GM19351 (cell line): Measurements from ENCODE around the gene TMEM123.
A peak's percentile ranks its signal among the peaks of the same experiment; 100 is the strongest.

Source experiments
- ATAC-seq: cut with Tn5 transposase; IDR thresholded peaks from one replicate; pipeline ENCODE4 v1.9.1; 2021; ENCODE audit warnings: mild to moderate bottlenecking, moderate library complexity; ENCODE audit not compliant: unreplicated experiment

Gene TMEM123

DNA sequence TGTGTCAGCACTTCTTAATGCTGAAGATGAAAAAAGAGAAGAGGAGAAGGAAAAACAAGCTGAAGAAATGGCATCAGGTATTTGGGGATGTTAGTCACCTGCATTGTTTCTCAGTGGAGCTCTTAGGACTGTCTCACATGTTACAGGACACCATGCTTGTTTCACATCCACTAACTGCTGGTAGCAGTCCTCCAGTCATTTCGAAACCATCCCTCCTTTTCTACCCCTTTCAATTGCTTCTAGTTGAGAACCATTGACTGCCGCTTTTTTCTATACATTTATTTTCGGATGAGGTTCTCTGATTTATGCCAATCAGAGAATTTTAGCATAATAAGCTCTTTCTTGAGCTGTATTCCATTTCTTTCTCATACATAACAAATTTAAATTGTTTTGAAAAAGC is 84.1 kb downstream of the TMEM123 start:
- ATAC-seq, result peak; percentile 100

- ATAC-seq, result no peak
Observed at GRCh38 chr11:102367364-102367763, 85.2 kb downstream of the TMEM123 start.

DNA sequence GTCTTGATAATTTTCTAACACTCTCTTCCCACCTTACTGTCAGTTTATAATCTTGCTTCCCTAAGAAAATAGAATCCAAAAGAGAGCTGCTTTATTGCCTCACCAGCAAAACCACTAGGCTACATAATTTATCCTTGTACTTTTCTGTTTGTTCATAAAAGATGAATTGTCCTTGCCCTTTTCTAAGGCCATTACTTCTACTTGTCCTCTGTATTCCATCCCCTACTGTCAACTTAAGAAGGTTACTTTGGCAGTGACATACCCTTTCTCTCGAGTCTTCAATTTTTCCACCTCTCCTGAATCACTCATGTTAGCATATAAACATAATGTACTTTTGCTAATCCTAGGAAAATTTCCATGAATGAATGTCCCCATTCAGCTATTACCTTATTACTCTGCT is 87.6 kb downstream of the TMEM123 start:
- no peak for ATAC-seq

DNA sequence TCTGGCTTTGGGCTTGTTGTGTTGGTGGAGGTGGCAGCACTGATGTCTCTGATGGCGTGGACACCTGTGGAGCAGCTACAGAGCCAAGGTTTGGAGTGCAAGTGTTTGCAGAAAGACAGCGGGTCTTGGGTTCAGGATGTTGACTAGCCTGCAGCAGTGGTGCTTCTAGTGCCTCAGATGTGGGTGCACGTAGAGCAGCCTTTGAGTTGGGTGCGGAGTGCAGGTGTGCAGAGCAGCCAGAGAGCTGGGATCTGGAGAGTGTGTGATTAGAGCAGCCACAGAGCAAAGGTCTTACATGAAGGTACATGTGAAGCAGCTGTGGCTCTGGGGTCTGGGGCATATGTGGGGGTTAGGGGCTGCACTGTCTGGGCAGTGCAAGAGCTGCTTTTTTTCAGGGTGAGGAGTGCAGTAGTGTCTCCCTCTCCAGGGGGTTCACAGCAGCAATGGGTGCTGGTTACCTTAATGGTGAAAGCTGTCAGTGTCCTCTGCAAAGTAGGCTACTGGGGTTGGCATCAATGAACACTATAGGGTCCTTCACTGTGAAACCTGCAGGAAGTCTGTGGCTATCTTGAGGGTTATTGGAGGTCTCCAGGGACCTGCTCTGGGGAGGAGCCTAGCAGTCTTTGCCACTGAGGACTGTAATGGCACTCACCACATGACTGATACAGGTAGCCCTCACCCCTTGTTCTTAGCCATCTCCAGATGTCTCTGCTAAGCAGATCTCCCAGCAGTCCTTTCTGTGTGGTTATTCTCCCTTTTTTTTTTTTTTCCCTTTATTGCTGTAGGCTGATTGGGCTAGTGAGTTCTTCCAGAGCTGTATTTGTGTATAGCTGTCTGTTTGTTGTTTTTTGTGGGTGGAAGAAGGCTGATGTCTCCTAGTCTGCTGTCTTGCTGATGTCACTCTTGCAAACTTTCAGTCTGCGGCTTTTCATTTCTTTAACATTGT is 91.2 kb downstream of the TMEM123 start:
- peak; percentile 75 for ATAC-seq

- ATAC-seq, result no peak
Observed at GRCh38 chr11:102360681-102361080, 91.9 kb downstream of the TMEM123 start.

- ATAC-seq, result no peak
Observed at GRCh38 chr11:102359372-102359771, 93.2 kb downstream of the TMEM123 start.

DNA sequence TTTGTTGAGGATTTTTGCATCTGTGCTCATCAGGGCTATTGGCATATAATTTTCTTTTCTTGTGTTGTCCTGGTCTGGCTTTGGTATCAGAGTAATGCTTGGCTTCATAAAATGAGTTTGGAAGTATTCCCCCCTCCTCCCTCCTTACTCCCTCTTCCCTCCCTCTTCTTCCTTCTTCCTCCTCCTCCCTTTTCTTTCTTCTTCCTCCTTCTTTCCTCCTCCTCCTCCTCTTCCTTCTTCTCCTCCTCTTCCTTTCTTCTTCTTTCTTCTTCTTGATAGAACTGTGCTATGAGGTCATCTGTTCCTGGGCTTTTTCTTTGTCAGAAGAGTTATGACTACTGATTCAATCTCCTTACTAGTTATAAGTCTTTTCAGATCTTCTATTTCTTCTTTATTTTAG is 95.4 kb downstream of the TMEM123 start:
- no peak for ATAC-seq

GRCh38 chr11:102347462-102348370 is 104.8 kb downstream of the TMEM123 start:
- ATAC-seq, result peak; percentile 36

GRCh38 chr11:102346748-102347461 is 105.7 kb downstream of the TMEM123 start, which contains the start of gene BIRC2:
Gene BIRC2, plus strand, starts transcription at chr11:102347214. Its CDS starts 2,641 bp downstream, at chr11:102349855.
- ATAC-seq, result peak; percentile 86

DNA sequence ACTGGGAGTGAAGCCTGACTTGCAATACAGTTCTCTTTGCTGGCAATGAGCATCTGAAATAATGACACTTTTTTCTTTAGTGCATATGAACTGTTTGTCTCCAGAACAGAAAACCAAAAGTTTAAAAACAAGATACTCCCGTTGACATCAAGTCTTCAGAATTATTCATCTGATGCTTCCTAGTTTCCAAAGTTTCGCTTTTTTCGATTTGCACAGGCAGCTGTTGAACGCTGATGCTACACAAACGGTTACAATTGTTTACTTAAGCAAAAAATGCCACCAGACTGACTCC is 106.2 kb downstream of the TMEM123 start:
- no peak for ATAC-seq
